H1 (cell line): ENCODE results near the gene DUOXA2. TPM values are rescaled to one million over a fixed set of nuclear protein-coding genes. Genes with fewer than 3 reads are reported as not detected.

Experiments
- BCL11A ChIP-seq, 2 experiments: IDR thresholded peaks; one replicate each; pipeline ENCODE4 v1.6.1; 2011; ENCODE audit warnings: low read depth in 2 of 2, low read length in 2 of 2, mild to moderate bottlenecking in 2 of 2
- CTCF ChIP-seq, 3 experiments: IDR thresholded peaks; 1 replicate in 2 of 3; 2 replicates in 1 of 3; pipeline versions ENCODE4 v1.5.1 to v1.6.1; 2011; ENCODE audit warnings: low read length in 3 of 3, mild to moderate bottlenecking in 3 of 3, inconsistent platforms in 2 of 3, low read depth in 1 of 3, moderate library complexity in 1 of 3; ENCODE audit not compliant: insufficient read depth in 1 of 3; ENCODE audit errors: control extremely low read depth in 1 of 3
- RNF2 ChIP-seq: fragments of 200-900, 300-1000 bp; sonication (generic); IDR thresholded peaks from 2 replicates; pipeline ENCODE4 v1.7.1; 2016; ENCODE audit warnings: borderline replicate concordance, low read depth, mild to moderate bottlenecking, antibody characterized with exemption, low read length; ENCODE audit not compliant: poor library complexity, severe bottlenecking; ENCODE audit errors: missing control alignments
- SIN3A ChIP-seq, 2 experiments: IDR thresholded peaks in 1 of 2; conservative IDR thresholded peaks in 1 of 2; 2 replicates each; pipeline ENCODE4 v1.6.1; 2011 to 2012; ENCODE audit warnings: low read length in 2 of 2, improper control_type of control experiment in 1 of 2, low read depth in 1 of 2, mild to moderate bottlenecking in 1 of 2
- polyA plus RNA-seq, 7 experiments: library from polyadenylated mRNA; depleted of rRNA in 3 of 7; stranded (reverse) in 5 of 7; unstranded in 2 of 7; fragments of >200 nt in 5 of 7; fragments of 200-250 nt in 2 of 7; gene quantifications; 1 replicate in 5 of 7; 2 replicates in 1 of 7; 4 replicates in 1 of 7; pipeline versions ENCODE4 v1.2.1 to v1.2.3, GENCODE V29; 2011 to 2013; ENCODE audit warnings: missing spikeins in 2 of 7, mixed read lengths in 2 of 7
- total RNA-seq: library from RNA; stranded (reverse); fragmentation: NEBNext Ultra II Directional; extraction: Animal tissue kit (Norgen Biotek cat#: 25700); gene quantifications from 2 replicates; pipeline ENCODE4 v1.2.1, GENCODE V29; 2021

Gene DUOXA2
- total and polyA plus RNA-seq, 2 of the 8 experiments (the other 6 are each of a cell fraction or from before 2014, with no cell fraction given), result 0.05 TPM; not detected in 1

- TF ChIP-seq CTCF (IDR thresholded peaks at IDR 0.05; ENCODE audit: control extremely low read depth in 1 of 3, insufficient read depth in 1 of 3, low read depth in 1 of 3, low read length in 3 of 3), result no peak
- TF ChIP-seq SIN3A (conservative IDR thresholded peaks at IDR 0.05 in 1 of 2, IDR thresholded peaks at IDR 0.05 in 1 of 2; ENCODE audit: low read depth in 1 of 2, low read length in 2 of 2), result 0 out of 4 replicates have a peak, but pooled peaks of 1 of the 2 experiments have one; percentile 10
- TF ChIP-seq RNF2, result no peak
- no peak for TF ChIP-seq BCL11A (IDR thresholded peaks at IDR 0.05; ENCODE audit: low read depth in 2 of 2, low read length in 2 of 2)
Observed at GRCh38 chr15:45129651-45130129, 15.6 kb downstream of the DUOXA2 start, which contains the start of the genes DUOX1 and DUOXA1 (continued).
